CD4-positive, alpha-beta T cell treated with Interleukin-17A for 1 hour (primary cell): ENCODE results near the gene PGLYRP2.
"Not testable (repeated sequence)": the region's sequence is repeated elsewhere in the genome, so short reads cannot be mapped to it uniquely, and the experiment has no call there.

Source experiments
- DNase-seq: peaks from one replicate; pipeline ENCODE4 v3.0.0-alpha.2; 2020

PGLYRP2 gene

DNA sequence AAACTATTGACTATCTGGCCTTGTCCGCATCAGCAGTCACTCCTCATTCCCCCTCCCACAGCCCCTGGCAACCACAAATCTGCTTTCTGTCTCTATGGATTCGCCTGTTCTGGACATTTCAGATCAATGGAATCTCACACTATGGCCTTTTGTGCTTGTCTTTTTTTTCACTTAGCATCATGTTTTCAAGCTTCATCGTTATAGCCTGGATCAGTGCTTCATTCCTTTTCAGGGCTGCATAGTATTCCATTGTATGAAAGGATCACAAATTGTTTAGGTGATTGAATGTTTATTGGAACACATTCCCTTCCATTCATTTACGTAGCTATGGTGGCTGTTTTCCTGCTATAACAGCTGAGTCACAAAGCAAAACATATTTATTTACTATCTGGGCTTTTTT is 7.7 kb upstream of the PGLYRP2 start:
- no peak for DNase-seq

DNA sequence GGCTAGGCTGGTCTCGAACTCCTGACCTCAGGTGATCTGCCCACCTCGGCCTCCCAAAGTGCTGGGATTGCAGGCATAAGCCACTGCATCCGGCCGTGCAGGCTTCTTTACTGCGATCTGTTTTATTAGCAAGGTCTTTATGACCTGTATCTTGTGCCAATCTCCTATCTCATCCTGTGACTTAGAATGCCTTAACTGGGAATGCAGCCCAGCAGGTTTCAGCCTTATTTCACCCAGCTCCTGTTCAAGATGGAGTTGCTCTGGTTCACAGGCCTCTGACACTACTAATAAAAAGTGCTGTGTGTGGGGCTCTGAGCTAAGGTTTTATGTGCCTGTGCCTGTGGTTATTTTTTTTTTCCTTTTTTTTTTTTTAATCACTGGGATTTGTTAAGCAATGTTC is 6.5 kb upstream of the PGLYRP2 start:
- not testable (repeated sequence) for DNase-seq

DNA sequence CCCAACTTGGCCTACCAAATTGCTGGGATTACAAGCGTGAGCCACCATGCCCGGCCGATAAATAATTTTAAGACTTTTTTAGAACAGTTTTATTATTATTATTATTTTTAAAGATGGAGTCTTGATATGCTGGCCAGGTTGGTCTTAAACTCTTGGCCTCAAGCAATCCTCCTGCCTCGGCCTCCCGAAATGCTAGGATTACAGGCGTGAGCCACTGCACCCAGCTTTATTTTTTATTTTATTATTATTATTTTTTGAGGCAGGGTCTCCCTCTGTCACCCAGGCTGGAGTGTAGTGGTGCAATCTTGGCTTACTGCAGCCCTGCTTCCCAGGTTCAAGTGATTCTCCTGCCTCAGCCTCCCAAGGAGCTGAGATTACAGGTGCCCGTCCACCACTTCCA is 1.7 kb upstream of the PGLYRP2 start:
- not testable (repeated sequence) for DNase-seq

DNA sequence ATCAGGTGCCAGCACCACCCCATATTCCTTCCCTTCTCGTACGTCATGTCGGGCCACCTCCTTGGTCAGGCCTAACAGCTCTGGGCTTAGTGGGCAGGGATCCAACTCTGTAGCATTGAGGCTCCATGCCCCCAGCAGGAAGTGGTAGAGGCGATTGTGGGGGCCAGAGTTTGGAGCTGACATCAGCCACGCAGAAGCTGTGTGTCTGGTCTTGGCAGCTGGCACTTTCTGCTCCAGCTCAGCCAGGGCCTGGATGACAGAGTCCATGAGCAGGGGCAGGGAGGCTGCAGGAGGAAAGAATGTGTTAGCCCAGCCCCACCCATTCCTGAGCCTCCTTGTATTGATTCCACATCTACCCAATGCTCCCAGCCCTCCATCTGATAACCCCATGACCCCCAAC is 3.0 kb downstream of the PGLYRP2 start:
- no peak for DNase-seq

DNA sequence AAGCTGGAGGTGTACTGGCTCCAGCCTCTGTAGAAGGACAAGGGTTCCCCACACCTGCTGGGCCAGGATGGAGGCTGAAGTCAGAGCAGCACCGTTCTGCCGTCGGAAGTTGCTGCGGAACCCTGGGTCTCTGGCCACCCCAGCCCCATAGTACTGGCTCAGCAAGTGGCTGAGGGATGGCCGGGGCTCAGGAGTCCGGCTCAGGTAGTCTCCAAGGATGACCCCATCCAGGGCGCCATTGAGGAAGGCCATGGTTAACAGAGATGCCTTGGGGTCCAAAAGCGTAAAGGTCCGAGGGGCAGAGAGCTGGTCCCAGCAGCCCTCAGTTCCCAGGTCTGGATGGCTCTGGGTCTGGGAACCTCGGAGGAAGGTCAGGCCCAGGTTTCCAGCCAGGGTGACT is 3.7 kb downstream of the PGLYRP2 start:
- DNase-seq = no peak

DNA sequence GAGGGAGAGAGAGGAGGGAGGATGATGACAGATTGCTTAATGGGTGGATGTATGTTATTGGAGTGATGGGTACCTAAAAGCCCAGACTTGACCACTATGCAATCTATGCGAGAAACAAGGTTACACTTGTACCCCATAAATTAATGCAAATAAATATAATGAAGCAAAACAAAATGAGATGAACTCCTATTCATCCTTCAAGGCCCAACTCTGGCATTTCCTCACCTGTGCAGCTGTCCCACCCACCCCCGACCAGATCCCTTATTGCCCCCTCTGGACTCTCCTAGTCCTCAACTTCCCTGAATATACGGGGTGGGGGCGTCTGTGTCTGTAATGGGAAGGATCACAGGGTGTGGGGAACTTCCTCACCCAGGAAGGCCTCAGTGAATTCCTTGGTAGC is 4.1 kb downstream of the PGLYRP2 start:
- DNase-seq = no peak

DNA sequence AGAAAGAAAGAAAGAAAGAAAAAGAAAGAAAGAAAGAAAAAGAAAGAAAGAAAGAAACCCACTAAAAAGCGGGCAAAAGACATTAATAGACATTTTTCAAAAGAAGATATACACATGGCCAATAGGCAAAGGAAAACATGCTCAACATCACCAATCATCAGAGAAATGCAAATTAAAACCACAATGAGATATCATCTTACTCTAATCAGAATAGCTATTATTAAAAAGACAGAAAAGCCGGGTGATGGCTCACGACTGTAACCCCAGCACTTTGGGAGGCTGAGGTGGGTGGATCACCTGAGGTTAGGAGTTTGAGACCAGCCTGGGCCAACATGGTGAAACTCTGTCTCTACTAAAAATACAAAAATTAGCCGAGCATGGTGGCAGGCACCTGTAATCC is 5.5 kb downstream of the PGLYRP2 start:
- DNase-seq = peak; percentile 25

DNA sequence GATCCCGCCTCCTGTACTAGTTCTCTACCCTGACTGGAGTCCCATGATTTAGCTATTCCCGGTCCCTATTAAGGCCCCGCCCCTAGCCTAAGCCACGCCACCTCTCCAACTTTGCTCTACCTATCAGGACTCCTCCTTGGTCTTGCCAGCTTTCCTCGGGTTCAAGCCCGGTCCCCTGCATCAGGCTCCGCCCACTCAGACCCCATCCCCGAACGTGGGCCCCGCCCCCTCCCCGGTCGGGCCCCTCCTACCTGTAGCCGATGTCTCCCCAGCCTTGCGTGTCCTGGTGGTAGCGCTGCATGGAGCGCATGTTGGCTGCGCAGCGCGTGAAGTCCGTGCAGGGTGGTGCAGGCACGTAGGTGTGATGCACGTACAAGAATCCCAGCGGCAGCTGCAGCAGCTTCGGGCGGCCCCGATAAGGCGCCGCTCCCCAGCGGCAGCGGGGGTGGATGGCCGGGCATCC is 7.6 kb downstream of the PGLYRP2 start:
- DNase-seq = no peak

DNA sequence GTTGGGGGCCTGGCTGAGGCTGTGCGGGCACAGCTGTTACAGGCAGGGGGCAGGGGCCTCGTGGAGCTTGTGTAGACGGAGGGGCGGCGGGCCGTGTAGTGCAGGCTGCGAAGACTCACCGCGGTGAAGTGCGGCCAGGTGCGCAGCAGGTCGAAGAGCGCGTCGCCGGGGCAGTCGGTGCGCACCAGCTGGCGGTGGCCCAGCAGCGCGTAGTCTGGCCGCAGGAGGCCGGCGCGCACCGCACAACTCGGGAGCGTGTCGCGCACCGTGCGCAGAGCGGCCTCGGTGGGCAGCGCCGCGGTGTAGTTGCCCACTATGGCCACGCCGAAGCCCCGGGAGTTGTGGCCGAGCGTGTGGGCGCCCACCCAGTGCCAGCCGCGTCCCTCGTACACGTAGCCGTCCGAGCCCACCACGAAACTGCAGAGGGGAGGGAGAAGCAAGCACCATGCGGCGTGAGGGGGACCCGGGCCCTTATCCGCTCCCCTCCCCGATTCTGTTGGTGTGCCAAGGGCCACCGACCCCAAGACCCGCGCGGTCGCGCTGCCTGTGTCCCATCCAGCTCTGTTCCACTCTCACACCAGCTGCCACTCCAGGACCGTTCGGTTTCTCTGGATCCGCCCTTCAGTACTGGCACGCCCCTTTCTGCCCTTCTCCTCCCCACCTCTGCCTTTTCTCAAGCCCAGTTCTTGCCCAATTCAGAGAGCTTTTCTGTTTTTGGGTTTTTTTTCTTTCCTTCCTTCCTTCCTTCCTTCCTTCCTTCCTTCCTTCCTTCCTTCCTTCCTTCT is 9.6 kb downstream of the PGLYRP2 start:
- DNase-seq = peak; percentile 41

DNA sequence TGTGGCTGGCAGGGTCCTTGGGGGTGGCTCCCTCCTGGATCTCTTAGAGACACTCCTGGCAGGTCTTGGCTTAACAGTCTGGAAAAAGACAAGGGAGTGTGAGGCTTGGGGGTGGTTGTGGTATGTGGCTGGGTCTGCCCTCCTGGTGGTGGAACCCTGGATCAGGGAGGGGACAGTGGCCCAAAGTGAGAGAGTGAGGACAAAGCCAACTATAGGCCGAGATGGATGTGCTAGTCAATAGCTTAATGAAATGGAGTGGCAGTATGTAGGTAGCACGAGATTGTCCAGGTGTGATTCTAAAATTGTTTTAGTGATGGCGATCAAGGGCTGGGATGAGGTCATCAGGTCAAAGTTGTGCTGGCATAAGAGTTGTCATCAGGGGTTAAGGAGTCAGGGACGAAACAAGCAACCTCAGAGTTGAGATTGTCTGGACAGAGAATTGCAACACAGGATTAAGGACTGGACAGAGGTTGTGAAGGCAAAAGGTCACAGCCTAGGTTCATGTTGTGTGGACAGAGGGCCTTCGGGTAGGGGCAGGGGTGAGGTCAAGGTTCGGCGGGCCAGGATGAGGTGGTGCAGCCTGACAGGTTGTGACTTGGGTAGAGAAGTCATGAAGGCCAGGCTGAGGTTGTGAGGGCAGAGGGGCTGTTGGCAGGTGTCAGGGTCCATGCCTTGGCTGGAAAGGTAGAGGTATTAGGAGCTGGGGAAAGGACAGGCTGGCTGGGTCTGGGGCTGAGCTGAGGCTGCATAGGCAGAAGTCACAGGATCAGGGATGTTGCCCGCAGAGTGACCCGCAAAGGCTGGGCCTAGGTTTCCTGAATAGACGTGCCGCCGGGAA is 10.4 kb downstream of the PGLYRP2 start:
- no peak for DNase-seq

DNA sequence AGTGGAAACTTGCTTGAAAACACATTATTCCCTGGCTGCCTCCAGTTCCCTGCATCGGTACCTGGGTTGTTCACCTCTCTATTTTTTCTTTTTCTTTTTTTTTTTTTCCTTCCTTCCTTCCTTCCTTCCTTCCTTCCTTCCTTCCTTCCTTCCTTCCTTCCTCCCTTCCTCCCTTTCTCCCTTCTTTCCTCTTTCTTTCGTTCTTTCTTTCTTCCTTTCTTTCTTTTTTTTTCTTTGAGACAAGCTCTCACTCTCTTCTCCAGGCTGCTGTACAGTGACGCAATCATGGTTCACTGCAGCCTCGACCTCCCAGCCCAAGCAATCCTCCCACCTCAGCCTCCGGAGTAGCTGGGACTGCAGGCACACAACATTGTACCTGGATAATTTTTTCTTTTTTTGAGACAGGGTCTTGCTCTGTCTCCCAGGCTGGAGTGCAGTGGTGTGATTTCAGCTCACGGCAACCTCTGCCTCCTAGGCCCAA is 11.5 kb downstream of the PGLYRP2 start:
- DNase-seq = no peak

DNA sequence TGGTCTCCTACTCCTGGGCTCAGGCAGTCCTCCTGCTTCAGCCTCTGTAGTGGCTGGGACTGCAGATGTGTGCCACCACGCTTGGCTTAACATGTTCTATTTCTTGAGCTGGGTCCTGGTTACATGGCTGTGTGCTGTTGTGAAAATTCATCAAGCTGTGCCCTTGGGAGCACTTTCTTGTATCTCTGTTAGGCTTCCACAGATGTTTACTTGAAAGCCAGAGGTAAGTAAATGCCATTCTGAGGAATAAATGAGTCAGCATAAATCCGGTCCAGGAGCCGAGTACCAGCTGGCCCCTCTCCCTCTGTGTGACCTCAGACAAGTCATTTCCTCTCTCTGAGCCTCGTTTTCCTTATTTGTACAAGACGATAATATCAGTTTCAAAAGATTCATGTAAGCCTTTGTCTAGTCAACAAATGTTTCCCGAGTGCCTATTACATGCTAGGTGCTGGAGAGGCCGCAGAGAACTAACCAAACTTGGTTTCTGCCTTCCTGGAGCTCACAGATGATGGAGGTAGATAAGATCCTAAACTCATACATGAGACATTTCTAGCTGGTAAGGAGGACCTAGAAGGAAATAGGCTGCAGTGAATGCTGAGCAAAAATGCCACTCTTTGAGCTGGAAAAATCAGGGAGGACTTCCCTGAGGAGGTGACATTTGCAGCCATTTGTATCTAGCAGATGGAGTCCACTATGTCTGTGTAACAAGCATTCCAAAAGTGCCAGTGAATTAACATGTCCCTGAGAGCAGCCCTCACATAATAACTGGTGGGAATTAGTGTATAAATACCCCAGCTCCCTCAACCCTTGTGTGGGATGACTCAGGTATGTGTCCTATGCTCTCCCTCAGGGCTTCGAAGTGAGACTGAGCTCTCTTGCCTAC is 12.2 kb downstream of the PGLYRP2 start:
- peak; percentile 79 for DNase-seq

DNA sequence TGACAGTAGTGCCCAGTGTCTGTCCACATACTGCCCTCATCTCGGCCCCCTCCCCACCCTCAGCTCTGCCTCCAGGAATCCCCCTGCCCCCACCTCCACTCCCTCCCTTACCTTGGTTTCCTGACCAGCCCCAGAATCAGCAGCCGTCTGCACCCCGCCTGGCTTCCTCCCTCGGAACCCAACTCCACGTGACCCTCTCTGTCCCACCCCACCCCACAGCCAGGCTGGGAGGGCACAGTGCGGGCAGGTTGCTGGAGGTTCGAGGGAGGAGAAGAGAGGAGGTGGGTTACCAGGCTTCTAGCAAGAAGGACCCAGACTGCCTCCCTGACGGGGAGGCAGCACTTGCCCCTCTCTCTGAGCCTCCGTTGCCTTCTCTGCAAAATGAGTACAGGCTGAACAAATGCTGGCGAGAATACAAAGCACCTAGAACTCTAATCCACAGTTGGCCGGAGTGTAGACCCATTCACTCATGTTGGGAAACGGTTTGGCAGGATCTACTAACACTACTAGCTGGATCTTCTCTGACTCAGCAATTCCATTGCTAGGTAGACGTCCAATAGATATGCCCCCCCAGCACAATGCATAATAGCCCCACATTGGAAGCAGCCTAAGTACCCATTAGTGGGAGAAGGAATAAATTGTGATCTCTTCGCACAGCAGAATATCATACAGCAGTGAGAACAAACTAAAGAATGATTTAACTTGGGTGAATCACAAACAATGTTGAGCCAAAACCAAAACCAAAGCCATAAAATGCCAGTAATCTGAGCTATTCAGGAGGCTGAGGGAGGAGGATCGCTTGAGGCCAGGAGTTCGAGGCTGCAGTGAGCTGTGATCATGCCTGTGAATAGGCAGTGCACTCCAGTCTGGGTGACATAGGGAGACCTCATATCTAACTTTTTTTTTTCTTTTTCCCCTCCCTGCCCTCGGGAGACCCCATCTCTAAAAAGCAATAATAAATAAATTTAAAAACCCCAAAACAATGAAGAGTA is 14.6 kb downstream of the PGLYRP2 start, which contains the start of gene RASAL3:
Gene RASAL3, minus strand, starts transcription at position 151 of the 992 bp plus-strand sequence. CDS start 186 bp downstream, outside the sequence.
- DNase-seq = peak; percentile 79

DNA sequence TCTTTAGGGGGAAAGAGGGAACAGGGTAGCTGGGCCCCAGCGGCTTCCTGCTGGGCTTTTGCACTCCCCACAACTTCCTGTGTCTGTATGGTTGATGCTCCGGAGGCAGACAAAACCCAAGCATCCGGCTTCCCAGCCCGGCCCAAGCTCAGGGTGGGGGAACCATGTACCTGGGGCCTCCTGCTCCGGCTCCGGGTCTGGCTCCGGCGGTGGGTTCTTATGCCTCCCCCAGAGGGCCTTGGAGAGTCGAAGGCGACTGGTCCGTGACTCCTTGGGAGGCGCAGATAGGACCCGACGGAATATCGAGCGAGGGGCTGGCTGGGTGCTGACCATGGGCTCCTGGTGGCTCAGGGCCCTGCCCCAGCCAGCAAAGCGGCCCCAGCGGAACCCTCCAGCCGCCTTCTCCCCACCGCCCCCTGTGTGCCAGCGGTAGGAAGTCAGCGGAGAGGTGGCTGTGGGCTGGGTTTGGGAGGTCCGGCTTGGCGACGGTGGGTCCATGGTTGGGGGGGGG is 15.4 kb downstream of the PGLYRP2 start:
- peak; percentile 87 for DNase-seq

DNA sequence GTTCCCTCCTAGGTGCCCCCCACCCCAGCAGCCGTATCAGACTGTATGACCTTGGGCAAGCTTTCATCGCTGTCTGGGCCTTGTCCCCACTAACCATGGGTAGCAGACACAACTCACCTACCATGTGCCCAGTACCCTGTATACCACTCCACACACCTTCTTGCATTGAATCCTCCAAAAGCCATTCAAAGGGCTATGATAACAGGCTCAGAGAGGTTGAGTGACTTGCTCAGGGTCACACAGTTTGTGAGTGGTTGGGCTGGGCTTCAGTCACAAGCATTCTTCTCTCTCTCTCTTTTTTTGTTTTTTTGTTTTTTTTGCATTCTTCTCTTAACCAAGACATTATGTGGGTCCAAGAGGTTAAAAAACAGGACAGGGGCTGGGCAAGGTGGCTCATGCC is 17.6 kb downstream of the PGLYRP2 start:
- DNase-seq = no peak

DNA sequence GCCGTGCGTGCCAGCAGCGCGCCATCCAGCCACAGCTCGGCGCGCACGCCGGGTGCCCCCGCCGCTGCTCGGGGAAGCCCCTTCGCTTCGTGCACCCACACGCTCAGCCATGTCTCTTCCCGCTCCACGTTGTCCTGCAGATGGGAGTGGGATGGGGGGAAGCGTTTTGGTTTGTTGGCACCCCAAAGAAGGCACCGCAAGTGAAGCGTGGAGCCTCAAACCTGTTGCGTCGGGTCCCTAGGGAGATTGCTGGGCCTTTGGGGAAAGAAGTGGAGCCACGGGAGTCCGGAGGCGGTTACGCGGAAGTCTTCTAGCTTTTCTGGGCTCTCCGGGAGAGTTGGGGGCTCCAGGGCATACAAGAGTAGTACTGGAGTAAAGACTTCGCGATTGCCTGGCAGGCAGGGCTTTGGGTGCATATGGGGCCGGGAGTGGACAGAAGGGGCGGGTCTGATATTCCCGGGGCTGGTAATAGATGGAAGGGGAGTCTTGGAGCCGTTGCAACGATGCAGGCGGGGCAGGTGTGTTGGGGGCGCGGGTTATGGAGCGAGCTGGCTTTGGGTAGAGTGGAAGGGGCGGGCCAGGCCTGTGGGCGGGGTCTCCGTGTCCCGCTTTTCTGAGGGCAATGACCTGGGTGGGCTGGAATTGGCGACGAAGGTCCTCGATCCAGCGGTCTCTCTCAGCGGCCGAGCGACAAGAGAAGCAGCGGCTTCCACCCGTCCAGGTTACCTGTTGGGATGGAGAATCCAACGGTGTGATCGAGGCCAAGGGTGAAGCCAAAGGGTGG is 21.4 kb downstream of the PGLYRP2 start:
- no peak for DNase-seq

DNA sequence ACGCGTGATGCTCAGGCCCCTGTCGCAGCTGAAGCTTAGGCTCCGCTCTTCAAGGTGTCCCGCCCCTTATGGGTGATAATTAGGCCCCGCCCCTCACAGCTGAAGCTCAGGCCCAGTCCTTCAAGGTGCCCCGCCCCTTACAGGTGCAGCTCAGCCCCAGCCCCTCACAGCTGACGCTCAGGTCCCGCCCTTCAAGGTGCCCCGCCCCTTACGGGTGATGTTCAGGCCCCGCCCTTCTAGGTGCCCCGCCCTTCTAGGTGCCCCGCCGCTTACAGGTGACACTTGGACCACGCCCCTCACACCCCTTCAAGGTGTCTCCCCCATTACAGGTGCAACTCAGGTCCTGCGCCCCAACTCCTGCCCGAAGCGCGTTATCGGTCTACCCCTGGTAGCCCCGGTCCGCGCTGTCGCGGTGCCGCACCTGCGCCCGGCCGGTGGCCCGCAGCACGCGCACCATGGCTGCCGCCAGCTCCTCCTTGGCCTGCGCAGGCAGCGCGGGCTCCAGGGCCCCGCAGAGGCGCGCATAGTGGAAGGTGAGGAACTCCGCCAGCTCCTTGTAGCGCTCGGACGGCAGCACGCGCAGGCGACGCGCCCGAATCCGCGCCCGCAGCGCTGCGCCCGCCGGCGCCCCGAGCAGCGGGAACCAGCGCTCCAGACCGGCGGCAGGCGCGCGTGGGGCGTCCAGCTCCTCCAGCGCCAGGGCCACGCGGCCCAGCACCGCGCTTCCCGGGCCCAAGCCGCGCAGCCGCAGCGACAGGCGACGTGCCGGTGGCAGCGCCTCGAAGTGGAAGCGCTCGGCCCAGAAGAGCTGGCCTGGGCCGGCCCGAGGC is 22.2 kb downstream of the PGLYRP2 start:
- DNase-seq = no peak

DNA sequence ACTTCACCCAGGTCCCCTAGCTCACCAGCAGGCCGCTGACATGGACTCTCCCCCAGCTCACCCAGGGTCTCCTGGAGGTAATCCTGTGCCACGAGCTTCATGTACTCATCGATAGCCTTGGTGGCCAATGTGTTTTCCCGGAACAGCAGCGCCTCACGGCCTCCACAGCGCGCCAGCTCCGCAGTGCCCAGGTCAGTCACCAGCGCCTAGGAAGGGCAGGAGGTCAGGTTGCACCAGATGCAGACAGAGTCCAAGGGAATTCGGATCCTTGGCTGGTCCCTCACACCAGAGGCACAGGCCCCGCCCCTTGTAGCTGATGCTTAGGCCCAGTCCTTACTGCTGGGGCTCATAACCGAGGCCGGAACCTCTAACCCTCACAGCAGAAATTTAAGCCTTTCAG is 22.9 kb downstream of the PGLYRP2 start:
- DNase-seq = no peak

DNA sequence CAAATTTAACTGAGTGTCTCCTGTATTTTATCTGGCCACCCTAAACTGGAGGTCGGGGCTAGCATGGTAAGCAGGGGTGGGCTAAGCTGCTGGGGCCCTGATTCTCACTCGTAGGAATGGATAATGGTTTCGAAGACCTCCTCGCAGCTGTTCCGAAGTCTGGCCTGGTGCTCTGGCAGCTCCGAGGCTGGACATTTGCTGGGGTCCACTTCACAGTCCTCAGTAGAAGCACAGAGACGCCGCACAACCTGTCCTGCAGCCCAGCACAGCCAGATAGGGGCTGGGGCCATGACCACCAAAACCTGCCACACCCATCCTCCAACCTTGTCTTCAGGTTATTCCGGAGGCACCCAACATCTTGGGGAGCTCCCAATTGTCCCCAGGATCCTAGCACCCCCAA is 23.3 kb downstream of the PGLYRP2 start:
- no peak for DNase-seq
